Inflammatory macrophage treated with lipopolysaccharide for 1 hour (primary cell): ENCODE data around the gene FLVCR1.

Experiments used
- DNase-seq, 2 donors: peaks; one replicate each; pipeline ENCODE4 v3.0.0-alpha.2; 2020 to 2022

FLVCR1 gene

GRCh38 chr1:212916481-212917133, 58.5 kb downstream of the FLVCR1 start:
- peak; percentile 83 to 89 for DNase-seq

GRCh38 chr1:212917134-212917485, 59.0 kb downstream of the FLVCR1 start:
- no peak for DNase-seq

GRCh38 chr1:212917858-212918257, 59.8 kb downstream of the FLVCR1 start:
- DNase-seq: no peak

- DNase-seq: no peak
Observed at GRCh38 chr1:212918824-212919223, 60.7 kb downstream of the FLVCR1 start.

- DNase-seq: no peak
Observed at GRCh38 chr1:212920246-212920645, 62.2 kb downstream of the FLVCR1 start.

DNA sequence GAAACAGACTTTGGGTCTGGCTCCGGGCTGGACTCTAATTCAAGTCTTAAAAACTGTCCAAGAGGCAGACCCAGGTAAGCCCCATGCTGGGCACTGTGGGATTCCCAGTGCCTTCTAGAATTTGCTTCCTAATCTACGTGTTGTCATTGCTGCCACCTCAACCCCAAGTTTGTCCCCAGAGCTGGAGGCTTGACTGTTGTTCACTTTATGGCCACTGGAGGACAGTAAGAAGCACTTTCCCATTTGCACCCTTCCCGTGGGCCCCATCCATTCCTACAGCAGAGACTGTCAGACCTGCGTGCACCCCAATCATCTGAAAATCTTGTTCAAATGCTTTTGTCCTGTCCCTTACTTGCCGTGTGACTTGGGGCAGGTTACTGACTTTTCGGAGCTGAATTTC, 62.8 kb downstream of the FLVCR1 start:
- DNase-seq: peak in 1 of 2 donors; percentile 23

DNA sequence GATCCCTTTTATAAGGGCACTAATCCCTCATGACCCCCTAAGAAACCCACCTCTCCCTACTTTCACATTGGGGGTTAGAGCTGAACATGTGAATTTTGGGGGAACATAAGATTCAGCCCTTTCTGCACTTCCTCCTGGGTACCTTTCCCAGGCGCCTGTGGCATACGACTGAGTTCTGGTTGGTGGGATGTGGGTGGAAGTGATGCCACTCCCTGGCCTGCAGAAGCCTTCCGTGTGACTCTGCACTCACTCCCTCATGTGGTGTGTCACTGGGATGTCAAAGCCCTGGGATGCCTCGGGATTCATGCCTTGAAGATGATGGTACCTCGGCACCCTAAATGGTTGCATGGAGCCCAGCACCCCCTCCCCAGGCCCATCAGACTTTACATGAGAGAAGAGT, 63.9 kb downstream of the FLVCR1 start:
- peak; percentile 31 to 56 for DNase-seq

- DNase-seq: no peak
Observed at GRCh38 chr1:212926372-212926771, 68.3 kb downstream of the FLVCR1 start.

- peak; percentile 44 to 49 for DNase-seq
Observed at GRCh38 chr1:212928323-212929291, 70.5 kb downstream of the FLVCR1 start.

DNA sequence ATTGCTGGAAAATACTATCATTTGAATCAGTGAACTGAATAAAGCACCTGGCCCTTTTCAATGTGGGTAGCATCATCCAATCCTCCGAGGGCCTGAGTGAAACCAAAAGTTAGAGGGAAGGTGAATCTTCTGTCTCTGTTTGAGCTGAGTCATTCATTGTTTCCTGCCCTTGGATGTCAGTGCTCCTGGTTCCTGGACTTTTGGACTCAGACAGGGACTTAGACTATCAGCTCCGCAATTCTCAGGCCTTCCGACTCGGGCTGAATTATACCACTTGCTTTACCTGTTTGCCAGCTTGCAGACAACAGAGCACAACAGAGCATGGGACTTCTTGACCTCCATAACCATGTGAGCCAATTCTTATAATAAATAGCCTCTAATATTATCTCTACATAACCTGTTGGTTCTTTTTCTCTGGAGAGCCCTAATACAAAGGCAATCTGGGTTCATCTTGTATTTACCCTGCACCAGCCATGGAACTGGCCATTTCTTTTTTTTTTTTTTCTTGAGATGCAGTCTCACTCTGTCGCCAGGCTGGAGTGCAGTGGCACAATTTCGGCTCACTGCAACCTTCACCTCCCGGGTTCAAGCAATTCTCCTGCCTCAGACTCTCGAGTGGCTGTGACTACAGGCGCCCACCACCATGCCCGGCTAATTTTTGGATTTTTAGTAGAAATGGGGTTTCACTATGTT, 73.1 kb downstream of the FLVCR1 start:
- no peak for DNase-seq

DNA sequence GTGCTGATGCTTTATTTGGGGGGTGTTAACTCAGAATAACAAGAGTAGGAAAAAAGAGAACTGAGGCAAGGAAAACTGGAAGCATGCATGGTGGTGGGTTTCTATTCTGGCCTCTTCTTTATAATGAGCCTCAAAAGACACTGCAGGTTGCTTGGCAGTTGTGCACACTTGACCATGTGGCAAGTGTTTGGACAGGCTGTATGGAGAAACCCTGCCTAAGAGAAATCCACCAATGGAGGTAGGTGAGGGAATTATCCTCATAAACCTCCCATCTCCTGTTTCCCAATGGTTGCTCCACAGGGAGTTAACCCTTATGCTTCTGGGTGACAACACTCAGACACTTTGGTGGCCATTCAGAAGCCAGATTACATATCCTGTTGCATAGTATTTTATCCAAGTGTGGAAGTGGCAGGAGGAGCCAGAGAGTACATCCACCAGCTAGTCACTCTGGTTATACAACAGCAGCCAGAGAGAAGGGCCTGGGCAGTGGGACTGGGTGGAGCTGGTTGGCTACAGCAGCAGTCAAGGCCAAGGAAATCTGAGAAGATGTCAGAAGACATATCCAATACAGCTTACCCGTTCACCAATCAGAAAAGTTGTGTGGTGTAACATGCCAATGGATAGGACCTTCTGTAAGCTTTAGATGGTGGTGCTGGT, 75.9 kb downstream of the FLVCR1 start:
- DNase-seq: no peak

DNA sequence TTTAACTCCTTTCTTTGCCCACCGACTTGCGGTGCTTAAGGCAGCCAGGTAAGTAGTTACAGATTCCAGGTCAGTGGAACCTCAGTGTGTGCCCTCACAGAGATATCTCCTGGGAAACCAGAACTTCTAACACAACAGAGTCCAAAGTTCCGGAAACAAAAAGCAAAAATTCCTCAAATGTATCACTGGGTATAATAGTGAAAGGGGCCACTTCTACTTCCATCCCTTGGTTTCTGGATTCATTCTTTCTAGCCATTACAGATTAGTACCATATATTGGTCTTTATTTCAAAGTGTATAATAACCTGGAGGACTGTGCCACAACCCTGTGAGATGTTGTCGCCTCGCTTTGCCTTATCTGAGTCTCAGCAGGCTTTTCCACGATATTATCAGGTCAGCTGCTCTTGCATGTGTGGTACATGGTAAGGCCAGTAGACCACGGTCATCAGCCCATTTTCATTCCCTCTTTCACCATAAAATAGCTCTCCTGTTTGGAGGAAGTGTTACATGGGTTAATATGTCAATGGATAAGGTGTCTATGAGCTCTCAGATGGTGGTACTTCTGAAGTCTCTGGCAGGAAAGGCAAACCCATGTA, 77.4 kb downstream of the FLVCR1 start:
- DNase-seq: no peak

DNA sequence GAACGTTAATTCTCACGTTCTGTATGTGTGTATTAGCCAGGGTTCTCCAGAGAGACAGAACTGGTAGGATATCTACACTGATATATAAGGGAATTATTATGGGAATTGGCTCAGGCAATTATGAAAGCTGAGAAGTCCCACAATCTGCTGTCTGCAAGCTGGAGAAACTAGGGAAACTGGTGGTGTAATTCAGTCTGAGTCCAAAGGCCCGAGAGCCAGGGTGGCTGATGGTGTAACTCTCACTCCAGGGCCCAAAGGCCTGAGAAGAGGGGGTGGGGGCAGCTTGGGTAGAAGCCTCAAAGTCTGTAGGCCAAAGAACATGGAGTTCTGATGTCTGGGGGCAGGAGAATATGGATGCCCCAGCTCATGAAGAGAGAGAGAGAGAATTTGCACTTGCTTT, 79.0 kb downstream of the FLVCR1 start:
- no peak for DNase-seq

DNA sequence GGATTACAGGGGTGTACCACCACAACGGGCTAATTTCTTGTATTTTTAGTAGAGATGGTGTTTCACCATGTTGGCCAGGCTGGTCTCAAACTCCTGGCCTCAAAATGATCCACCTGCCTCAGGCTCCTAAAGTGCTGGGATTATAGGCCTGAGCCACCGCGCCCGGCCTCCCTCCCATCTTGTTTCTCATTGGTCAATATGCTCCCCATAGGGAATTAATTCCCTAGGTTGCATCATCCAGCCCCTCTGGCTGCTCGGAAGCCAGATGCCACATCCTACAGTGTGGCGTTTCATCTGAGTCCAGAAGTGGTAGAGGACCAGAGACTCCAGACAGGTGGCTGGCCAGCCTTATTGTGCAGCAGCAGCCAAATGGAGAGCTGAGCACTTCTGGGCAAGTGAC, 80.8 kb downstream of the FLVCR1 start:
- DNase-seq: no peak

DNA sequence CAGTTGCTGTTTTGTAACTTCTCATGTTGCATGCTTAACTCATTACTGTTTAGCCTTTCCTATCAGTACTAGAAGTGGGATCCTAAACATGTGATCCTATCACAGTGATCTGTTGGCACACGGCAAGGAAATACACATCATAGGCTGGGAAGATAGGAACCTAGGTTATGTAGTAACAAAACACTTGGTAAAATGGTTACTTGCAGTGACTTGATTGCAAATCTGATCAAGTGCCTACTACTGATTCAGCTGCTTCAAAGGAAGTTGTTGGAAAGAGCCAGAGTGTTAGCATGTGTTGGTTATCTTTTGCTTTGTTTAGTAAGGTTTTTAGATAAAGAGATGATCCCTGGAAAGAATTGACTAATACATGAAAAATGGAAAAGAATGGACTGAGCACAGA, 83.4 kb downstream of the FLVCR1 start:
- DNase-seq: no peak

DNA sequence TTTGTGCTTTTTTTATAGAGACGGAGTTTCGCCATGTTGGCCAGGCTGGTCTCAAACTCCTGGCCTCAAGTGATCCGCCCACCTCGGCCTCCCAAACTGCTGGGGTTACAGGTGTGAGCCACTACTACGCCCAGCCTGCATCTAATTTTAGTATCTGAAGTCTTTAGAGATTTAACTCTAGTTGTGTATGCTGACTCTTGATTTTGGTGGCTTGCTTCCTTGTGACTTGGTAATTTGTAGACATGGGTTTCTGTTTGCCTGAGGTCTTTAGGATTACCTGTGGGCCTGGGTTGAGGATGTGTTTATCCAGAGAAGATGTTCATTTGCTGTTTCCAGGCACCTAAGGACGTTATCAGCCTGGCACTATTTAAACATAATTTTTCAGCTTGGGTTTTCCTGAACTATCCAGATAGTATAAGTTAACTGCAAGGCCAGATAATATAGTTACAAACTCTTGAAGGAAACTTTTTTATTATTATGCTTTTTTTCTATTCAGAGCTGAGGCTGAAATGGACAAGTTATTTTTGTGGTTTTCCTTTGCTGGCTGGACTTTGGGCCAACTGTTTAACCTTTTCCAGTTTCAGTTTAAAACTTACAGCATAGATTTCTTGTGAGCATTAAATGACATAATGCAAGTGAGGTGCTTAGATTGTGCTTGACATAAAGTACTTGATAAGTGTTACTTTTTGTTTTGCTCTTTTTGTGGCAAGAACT, 84.8 kb downstream of the FLVCR1 start:
- no peak for DNase-seq

DNA sequence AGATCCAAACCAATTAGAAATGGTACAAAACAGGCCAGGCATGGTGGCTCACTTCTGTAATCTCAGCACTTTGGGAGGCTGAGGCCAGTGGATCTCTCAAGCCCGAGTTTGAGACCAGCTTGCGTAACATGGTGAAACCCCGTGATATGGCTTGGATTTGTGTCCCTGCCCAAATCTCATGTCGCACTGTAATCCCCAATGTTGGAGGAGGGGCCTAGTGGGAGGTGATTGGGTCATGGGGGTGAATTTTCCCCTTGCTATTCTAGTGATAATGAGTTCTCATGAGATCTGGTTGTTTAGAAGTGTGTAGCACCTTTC, 85.3 kb downstream of the FLVCR1 start:
- DNase-seq: no peak

GRCh38 chr1:212944229-212944901, 86.3 kb downstream of the FLVCR1 start:
- DNase-seq: peak in 1 of 2 donors; percentile 27

DNA sequence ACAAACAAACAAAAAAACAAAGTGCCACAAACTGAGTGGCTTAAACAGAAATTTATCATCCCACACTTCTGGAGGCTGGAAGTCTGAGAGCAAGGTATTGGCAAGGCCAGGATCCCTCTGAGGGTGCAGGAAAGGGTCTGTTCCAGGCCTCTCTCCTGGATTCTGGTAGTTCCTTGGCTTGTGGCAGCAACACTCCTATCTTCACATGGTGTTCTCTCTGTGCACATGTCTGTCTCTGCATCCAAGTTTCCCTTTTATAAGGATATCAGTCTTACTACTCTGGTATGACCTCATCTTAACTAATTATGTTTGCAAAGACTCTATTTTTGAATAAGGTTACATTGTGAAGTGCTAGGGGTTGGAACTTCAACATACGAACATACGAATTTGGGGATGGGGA, 87.0 kb downstream of the FLVCR1 start:
- no peak for DNase-seq

DNA sequence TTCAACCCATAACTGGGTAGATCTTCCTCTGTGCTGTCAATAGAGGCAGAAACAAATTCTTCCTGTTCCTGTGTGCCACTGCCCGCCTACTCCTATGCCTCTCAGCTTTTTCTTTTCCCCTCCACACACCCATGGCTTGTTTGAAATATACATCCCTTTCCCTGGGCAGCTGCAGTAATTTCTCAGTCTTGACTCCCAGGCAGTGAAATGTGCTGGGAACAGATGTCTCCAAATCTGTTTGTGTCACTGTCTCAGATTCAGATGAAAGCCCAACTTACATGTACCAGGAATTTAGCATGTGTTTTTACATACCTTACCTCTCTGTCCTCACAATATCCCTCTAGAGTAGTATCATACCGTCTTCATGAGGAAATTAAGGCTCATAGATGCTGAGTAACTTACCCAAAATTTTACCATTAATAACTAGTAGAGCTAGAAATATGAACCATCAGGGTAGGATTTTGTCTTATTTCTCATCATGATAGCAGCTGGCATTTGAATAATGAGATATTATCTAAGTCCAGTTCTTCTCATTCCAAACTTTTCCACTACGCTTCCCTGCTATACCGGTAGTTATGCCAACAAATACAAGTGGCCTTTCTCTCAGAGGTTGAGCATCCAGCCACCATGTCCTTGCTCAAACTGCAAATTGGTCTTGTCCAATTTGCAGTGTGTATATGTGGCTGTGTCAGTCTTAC, 87.5 kb downstream of the FLVCR1 start:
- DNase-seq: no peak

DNA sequence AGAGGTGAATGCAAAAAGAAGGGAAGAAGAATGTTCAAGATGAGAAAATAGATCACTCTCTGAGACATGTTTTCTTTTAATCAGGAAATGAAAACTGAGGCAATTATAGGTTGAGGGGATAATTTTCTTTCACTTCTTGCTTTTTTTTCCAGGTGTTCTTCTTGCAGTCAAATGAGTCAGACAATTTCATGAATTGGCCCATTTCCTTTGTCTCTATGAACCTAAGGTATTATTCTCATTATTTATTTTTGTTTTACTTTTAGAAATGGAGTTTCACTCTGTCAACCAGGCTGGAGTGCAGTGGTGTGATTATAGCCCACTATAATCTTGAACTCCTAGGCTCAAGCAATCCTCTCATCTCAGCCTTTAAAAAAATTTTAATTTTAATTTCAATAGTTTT, 88.8 kb downstream of the FLVCR1 start:
- DNase-seq: no peak
